G401.6 (cell line): ENCODE measurements around the gene GOLGB1.

ENCODE experiments used
- FAIRE-seq: peaks from 2 replicates; lab custom pipeline; 2012; peaks lifted over from hg19 to GRCh38; lab: Jason Lieb, UNC

The GOLGB1 gene

GRCh38 chr3:121637922-121638321 lies 111.6 kb downstream of the GOLGB1 start:
- FAIRE-seq = no peak

- no peak for FAIRE-seq
These were observed 119.2 kb downstream of the GOLGB1 start for GRCh38 chr3:121630355-121630754.

GRCh38 chr3:121629601-121630000 lies 119.9 kb downstream of the GOLGB1 start:
- no peak for FAIRE-seq

- no peak for FAIRE-seq
These were observed 121.9 kb downstream of the GOLGB1 start for GRCh38 chr3:121627622-121628021.

GRCh38 chr3:121627211-121627610 lies 122.3 kb downstream of the GOLGB1 start:
- FAIRE-seq = no peak

- FAIRE-seq = no peak
These were observed 123.0 kb downstream of the GOLGB1 start for GRCh38 chr3:121626495-121626894.

- no peak for FAIRE-seq
These were observed 125.2 kb downstream of the GOLGB1 start for GRCh38 chr3:121624147-121624899.

- FAIRE-seq = no peak
These were observed 128.1 kb downstream of the GOLGB1 start for GRCh38 chr3:121621491-121621890.

- no peak for FAIRE-seq
These were observed 129.8 kb downstream of the GOLGB1 start for GRCh38 chr3:121619691-121620090.
